Neural progenitor cell (in vitro differentiated cells): ENCODE measurements around the gene MAD1L1.

Source experiments
- EZH2 ChIP-seq: fragments of 200-600 bp; sonication (generic); IDR thresholded peaks from 2 replicates; pipeline ENCODE4 v1.6.1; 2017; ENCODE audit warnings: antibody characterized with exemption, mild to moderate bottlenecking, moderate library complexity
- EZH2phosphoT487 ChIP-seq: fragments of 200-600 bp; sonication (generic); IDR thresholded peaks from 2 replicates; pipeline ENCODE4 v1.6.1; 2017; ENCODE audit warnings: antibody characterized with exemption
- TF ChIP-seq, protein P1 (sequence below): fragments of 200-600 bp; sonication (generic); IDR thresholded peaks from 2 replicates; pipeline ENCODE4 v1.5.1; 2017; ENCODE audit warnings: antibody characterized with exemption, mild to moderate bottlenecking

DNA sequence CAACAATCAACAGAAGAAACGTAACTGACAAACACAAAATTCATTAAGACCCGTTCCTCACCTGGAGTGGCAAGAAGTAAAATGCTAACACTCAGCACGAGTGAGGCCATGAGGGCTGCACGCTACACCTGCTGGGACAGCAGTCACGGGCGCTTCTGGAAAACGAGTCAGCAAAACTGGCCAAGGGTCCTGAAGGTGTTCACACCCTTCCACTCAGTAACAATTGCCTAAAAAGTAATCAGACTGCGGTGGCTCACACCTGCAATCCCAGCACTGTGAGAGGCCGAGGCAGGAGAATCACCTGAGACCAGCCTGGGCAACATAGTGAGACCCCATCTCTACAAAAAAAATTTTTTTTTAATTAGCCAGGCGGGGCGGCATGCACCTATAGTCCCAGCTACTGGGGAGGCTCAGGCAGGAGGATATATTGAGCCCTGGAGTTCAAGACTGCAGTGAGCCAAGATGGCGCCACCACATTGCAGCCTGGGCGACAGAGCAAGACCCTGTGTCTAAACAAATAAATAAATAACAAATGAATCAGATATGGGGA, 199.1 kb downstream of the MAD1L1 start:
- TF ChIP-seq, protein P1, sequence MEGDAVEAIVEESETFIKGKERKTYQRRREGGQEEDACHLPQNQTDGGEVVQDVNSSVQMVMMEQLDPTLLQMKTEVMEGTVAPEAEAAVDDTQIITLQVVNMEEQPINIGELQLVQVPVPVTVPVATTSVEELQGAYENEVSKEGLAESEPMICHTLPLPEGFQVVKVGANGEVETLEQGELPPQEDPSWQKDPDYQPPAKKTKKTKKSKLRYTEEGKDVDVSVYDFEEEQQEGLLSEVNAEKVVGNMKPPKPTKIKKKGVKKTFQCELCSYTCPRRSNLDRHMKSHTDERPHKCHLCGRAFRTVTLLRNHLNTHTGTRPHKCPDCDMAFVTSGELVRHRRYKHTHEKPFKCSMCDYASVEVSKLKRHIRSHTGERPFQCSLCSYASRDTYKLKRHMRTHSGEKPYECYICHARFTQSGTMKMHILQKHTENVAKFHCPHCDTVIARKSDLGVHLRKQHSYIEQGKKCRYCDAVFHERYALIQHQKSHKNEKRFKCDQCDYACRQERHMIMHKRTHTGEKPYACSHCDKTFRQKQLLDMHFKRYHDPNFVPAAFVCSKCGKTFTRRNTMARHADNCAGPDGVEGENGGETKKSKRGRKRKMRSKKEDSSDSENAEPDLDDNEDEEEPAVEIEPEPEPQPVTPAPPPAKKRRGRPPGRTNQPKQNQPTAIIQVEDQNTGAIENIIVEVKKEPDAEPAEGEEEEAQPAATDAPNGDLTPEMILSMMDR, result no peak
- TF ChIP-seq EZH2 (no peak), EZH2phosphoT487 (no peak)
